HepG2 (cell line): Measurements from ENCODE around the gene BEAN1.

ENCODE experiments used
- GTF2F1 ChIP-seq: fragments of 150-350 bp; IDR thresholded peaks from 2 replicates; pipeline ENCODE4 v1.6.1; 2014; ENCODE audit warnings: low read length
- POLR2A ChIP-seq, 2 experiments: IDR thresholded peaks; 2 replicates each; pipeline ENCODE4 v1.6.1; 2011; ENCODE audit warnings: low read depth in 2 of 2, low read length in 2 of 2, mild to moderate bottlenecking in 1 of 2, moderate library complexity in 1 of 2; ENCODE audit not compliant: insufficient read depth in 1 of 2
- TF ChIP-seq, protein P1 (sequence below): IDR thresholded peaks from 2 replicates; pipeline ENCODE4 v1.6.1; 2012; ENCODE audit warnings: inconsistent platforms
- TF ChIP-seq, protein P2 (sequence below): sonication (generic); formaldehyde crosslinking; IDR thresholded peaks from 2 replicates; pipeline ENCODE4 v1.8.1; 2022; ENCODE audit warnings: low read depth, mild to moderate bottlenecking, missing genetic modification reagents
- TF ChIP-seq, protein P3 (sequence below): sonication (generic); formaldehyde crosslinking; IDR thresholded peaks from 2 replicates; pipeline ENCODE4 v1.4.0; 2020; ENCODE audit warnings: mild to moderate bottlenecking, missing genetic modification reagents
- TF ChIP-seq, protein P4 (sequence below): sonication (generic); formaldehyde crosslinking; IDR thresholded peaks from 2 replicates; pipeline ENCODE4 v1.4.0; 2020; ENCODE audit warnings: missing genetic modification reagents, low read depth, mild to moderate bottlenecking, borderline replicate concordance

DNA sequence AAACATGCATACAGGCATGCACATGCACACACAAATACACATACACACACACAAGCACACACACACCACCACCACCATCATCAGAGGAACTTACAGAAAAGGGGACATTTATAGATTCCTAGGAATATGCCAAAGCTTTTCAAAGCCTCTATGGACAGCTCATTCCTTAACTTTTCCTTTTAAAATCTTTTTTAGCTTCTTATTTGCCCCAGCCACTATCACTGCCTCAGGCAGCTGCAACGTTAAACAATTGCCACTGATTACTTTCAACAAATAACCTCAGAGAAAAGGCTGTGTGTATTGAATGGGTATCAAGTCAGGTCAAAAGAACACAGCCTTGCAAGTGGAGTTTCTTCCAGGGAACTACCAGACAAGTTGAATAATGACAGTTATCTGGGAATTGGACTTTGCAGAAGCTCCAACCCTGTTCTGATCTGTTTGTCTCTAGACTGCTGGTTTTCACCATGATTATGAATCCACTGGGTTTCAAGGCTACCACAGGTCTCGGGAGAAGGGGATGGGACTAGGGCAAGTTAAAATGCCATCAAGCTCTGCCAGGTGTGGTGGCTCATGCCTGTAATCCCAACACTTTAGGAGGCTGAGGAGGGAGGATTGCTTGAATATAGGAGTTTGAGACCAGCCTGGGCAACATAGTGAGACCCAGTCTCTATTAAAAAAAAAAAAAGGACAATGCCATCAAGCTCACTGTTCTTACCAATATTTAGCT lies 21.9 kb upstream of the BEAN1 start:
- TF ChIP-seq, protein P1, sequence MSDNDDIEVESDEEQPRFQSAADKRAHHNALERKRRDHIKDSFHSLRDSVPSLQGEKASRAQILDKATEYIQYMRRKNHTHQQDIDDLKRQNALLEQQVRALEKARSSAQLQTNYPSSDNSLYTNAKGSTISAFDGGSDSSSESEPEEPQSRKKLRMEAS = no peak
- TF ChIP-seq, protein P2, sequence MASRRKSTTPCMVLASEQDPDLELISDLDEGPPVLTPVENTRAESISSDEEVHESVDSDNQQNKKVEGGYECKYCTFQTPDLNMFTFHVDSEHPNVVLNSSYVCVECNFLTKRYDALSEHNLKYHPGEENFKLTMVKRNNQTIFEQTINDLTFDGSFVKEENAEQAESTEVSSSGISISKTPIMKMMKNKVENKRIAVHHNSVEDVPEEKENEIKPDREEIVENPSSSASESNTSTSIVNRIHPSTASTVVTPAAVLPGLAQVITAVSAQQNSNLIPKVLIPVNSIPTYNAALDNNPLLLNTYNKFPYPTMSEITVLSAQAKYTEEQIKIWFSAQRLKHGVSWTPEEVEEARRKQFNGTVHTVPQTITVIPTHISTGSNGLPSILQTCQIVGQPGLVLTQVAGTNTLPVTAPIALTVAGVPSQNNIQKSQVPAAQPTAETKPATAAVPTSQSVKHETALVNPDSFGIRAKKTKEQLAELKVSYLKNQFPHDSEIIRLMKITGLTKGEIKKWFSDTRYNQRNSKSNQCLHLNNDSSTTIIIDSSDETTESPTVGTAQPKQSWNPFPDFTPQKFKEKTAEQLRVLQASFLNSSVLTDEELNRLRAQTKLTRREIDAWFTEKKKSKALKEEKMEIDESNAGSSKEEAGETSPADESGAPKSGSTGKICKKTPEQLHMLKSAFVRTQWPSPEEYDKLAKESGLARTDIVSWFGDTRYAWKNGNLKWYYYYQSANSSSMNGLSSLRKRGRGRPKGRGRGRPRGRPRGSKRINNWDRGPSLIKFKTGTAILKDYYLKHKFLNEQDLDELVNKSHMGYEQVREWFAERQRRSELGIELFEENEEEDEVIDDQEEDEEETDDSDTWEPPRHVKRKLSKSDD (CRISPR knock-in tag) = no peak
- TF ChIP-seq, protein P3, sequence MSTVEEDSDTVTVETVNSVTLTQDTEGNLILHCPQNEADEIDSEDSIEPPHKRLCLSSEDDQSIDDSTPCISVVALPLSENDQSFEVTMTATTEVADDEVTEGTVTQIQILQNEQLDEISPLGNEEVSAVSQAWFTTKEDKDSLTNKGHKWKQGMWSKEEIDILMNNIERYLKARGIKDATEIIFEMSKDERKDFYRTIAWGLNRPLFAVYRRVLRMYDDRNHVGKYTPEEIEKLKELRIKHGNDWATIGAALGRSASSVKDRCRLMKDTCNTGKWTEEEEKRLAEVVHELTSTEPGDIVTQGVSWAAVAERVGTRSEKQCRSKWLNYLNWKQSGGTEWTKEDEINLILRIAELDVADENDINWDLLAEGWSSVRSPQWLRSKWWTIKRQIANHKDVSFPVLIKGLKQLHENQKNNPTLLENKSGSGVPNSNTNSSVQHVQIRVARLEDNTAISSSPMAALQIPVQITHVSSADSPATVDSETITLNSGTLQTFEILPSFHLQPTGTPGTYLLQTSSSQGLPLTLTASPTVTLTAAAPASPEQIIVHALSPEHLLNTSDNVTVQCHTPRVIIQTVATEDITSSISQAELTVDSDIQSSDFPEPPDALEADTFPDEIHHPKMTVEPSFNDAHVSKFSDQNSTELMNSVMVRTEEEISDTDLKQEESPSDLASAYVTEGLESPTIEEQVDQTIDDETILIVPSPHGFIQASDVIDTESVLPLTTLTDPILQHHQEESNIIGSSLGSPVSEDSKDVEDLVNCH = no peak
- no peak for TF ChIP-seq GTF2F1
- TF ChIP-seq, protein P4, sequence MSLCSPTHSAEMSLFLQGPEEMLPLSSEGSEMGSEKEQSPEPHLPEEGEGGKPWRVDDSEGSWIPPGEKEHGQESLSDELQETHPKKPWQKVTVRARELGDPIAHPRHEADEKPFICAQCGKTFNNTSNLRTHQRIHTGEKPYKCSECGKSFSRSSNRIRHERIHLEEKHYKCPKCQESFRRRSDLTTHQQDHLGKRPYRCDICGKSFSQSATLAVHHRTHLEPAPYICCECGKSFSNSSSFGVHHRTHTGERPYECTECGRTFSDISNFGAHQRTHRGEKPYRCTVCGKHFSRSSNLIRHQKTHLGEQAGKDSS (CRISPR knock-in tag) = no peak
- no peak for TF ChIP-seq POLR2A (IDR thresholded peaks at IDR 0.05; ENCODE audit: insufficient read depth in 1 of 2, low read depth in 2 of 2, low read length in 2 of 2)
